Ovary (tissue), 9 donors: Measurements from ENCODE around the gene SYT9. TPM values are rescaled to one million over a fixed set of nuclear protein-coding genes. Genes with fewer than 3 reads are reported as not detected.
"Not testable (repeated sequence)": the region's sequence is repeated elsewhere in the genome, so short reads cannot be mapped to it uniquely, and the experiment has no call there.

Experiments
- DNase-seq, 5 donors: peaks; one replicate each; pipeline ENCODE4 v3.0.0-alpha.2; 2019 to 2020
- H3K27ac ChIP-seq, 2 donors: fragments of 200-600 bp; one replicate each; pipeline versions ENCODE4 v1.5.1 to v1.8.0; 2019 to 2022
- H3K27me3 ChIP-seq: fragments of 200-600 bp; one replicate; pipeline ENCODE4 v1.8.0; 2022
- H3K36me3 ChIP-seq: fragments of 200-600 bp; sonication (generic); one replicate; pipeline ENCODE4 v1.5.1; 2019
- H3K4me1 ChIP-seq: one replicate; pipeline ENCODE4 v1.8.1; 2013; ENCODE audit warnings: mild to moderate bottlenecking, moderate library complexity; ENCODE audit not compliant: insufficient read depth
- H3K4me3 ChIP-seq: fragments of 200-600 bp; sonication (generic); one replicate; pipeline ENCODE4 v1.5.1; 2017
- H3K9me3 ChIP-seq, 2 donors: fragments of 200-600 bp in 1 of 2; sonication (generic) in 1 of 2; one replicate each; pipeline versions ENCODE4 v1.5.1 to v1.8.1; 2013 to 2019; ENCODE audit warnings: mild to moderate bottlenecking in 1 of 2, moderate library complexity in 1 of 2
- EP300 ChIP-seq: sonication (generic); formaldehyde crosslinking; IDR thresholded peaks from one replicate; pipeline ENCODE4 v1.6.1; 2017; ENCODE audit warnings: antibody characterized with exemption
- POLR2A ChIP-seq: fragments of 450-650 bp; IDR thresholded peaks from one replicate; pipeline ENCODE4 v1.6.1; 2017; ENCODE audit warnings: antibody characterized with exemption, mild to moderate bottlenecking, moderate library complexity
- WGBS, 3 donors: extraction: QIAGEN DNeasy Blood & Tissue Kit in 1 of 3; methylation state at CpG; one replicate each; pipeline versions ENCODE4 v1.1.5 to v1.1.7; 2013 to 2017; 5-methylcytosine and 5-hydroxymethylcytosine counted together
- intact Hi-C, 4 donors: fragments of 100-400 bp; cut with DNase I; formaldehyde crosslinking; loops; one replicate each; pipeline versions ENCODE4 v1.11.0 to v1.15.1; 2022 to 2023
- polyA plus RNA-seq, 2 donors: library from polyadenylated mRNA; stranded (reverse); fragments of 200-250 nt in 1 of 2; fragments of 350-450 nt in 1 of 2; fragmentation: Illumina TruSeq in 1 of 2; extraction: RNeasy Lipid Tissue Mini Kit (QIAGEN cat#74804) in 1 of 2; gene quantifications; one replicate each; pipeline ENCODE4 v1.2.3, GENCODE V29; 2013 to 2014
- total RNA-seq, 7 donors: library from RNA; depleted of rRNA in 2 of 7; stranded (reverse); fragments of >200 nt in 2 of 7; fragmentation: NEBNext Ultra II Directional in 3 of 7; extraction: Animal tissue kit (Norgen Biotek cat#: 25700) in 3 of 7; gene quantifications; one replicate each; pipeline versions ENCODE4 v1.1.0 to v1.2.4, GENCODE V29; 2016 to 2023
- TF ChIP-seq, protein P1 (sequence below), 3 donors: fragments of 450-650 bp in 2 of 3; fragments of 200-600 bp in 1 of 3; IDR thresholded peaks; one replicate each; pipeline versions ENCODE4 v1.5.1 to v1.8.0; 2016 to 2022; ENCODE audit warnings: antibody characterized with exemption in 3 of 3, mild to moderate bottlenecking in 1 of 3
- donor health status: DM: no; HTN: no; CAD: no; lungs with moderate emphysema.
- donor health status: DM: no; HTN: no; CAD: no.
- donor health status: Bipolar disorder and iron deficiency.
- donor health status: DM: yes; HTN: yes; CAD: no.
- donor health status: DM: no; HTN: no; CAD: no.
- donor health status: DM: yes; HTN: yes; CAD: no.

The SYT9 gene
- total and polyA plus RNA-seq, 9 donors, result 0.05 to 0.48 (median 0.13) TPM; not detected in 3

DNA sequence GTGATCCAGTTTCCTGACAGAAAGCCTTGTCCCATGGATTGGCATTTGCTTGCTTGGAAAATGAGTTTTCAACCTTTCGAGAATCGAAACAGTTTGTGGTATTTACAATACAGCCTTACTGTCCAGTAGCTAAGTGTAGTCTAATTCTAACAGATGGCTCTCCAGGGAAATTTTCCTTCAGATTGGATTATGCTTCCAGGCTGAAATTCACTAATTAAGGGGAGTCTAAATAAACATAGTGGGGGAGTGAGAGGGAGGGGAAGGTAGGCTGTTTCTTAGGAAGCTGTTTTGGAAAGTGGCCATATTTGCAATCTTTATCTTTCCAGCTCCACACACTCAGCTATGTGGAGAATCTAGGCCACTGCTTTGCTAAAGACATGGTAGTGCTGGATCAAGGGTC is 81.3 kb downstream of the SYT9 start:
- no peaks in the 10 kb centered on the region for H3K9me3 ChIP-seq
- H3K4me3 ChIP-seq, result no peak overlapping the region
- H3K27me3 ChIP-seq, result no peaks in the 10 kb centered on the region
- H3K4me1 ChIP-seq, result no peaks in the 10 kb centered on the region
- TF ChIP-seq, protein P1, sequence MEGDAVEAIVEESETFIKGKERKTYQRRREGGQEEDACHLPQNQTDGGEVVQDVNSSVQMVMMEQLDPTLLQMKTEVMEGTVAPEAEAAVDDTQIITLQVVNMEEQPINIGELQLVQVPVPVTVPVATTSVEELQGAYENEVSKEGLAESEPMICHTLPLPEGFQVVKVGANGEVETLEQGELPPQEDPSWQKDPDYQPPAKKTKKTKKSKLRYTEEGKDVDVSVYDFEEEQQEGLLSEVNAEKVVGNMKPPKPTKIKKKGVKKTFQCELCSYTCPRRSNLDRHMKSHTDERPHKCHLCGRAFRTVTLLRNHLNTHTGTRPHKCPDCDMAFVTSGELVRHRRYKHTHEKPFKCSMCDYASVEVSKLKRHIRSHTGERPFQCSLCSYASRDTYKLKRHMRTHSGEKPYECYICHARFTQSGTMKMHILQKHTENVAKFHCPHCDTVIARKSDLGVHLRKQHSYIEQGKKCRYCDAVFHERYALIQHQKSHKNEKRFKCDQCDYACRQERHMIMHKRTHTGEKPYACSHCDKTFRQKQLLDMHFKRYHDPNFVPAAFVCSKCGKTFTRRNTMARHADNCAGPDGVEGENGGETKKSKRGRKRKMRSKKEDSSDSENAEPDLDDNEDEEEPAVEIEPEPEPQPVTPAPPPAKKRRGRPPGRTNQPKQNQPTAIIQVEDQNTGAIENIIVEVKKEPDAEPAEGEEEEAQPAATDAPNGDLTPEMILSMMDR (IDR thresholded peaks at IDR 0.05), result no peak
- no peak for TF ChIP-seq POLR2A
- TF ChIP-seq EP300, result no peak
- no peak overlapping the region for H3K27ac ChIP-seq
- WGBS, 3 donors, result 4 to 29% (median 5%) methylated on average over 2 of the region's 2 CpGs
- DNase-seq, result no peak
- intact Hi-C loops, result no loop called here
- H3K36me3 ChIP-seq, result no peaks in the 10 kb centered on the region

DNA sequence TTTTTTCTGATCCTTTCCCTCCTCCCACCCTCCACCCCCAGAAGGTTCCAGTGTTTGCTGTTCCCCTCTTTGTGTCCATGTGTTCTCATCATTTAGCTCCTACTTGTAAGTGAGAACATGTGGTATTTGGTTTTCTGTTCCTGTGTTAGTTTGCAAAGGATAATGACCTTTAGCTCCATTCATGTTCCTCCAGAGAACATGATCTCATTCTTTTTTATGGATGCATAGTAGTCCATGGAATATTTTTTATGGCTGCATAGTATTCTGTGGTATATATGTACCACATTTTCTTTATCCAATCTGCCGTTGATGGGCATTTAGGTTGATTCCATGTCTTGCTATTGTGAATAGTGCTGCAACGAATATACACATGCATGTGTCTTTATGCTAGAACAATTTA is 83.7 kb downstream of the SYT9 start:
- H3K4me1 ChIP-seq, H3K36me3 ChIP-seq, H3K27me3 ChIP-seq, H3K27ac ChIP-seq, intact Hi-C loops, H3K4me3 ChIP-seq, DNase-seq, H3K9me3 ChIP-seq: not testable (repeated sequence)
- WGBS, 3 donors, result 60 to 95% (median 65%) methylated on average over 2 of the region's 2 CpGs

DNA sequence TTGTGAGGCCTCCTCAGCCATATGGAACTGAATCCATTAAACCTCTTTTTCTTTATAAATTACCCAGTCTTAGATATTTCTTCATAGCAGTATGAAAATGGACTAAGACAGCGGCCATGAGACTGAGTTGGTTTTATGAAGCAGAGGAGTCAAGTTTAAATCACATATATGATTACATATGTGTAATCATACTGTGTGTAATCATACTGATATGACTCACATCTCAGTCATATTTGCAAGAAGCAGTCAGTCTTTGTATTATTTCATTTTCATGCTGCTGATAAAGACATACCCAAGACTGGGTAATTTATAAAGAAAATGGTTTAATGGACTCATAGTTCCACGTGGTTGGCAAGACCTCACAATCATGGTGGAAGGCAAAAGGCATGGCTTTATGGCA is 89.8 kb downstream of the SYT9 start:
- Histone ChIP-seq H3K4me1 (no peaks in the 10 kb centered on the region), H3K27ac (no peak overlapping the region), H3K36me3 (no peaks in the 10 kb centered on the region), H3K27me3 (no peaks in the 10 kb centered on the region), H3K4me3 (no peak overlapping the region), H3K9me3 (no peaks in the 10 kb centered on the region)
- intact Hi-C loops, result no loop called here
- TF ChIP-seq EP300 (no peak), POLR2A (no peak)
- TF ChIP-seq, protein P1 (IDR thresholded peaks at IDR 0.05), result no peak
- 53 to 70% (median 66%) methylated on average over 2 of the region's 2 CpGs for WGBS, 3 donors
- DNase-seq, result no peak

DNA sequence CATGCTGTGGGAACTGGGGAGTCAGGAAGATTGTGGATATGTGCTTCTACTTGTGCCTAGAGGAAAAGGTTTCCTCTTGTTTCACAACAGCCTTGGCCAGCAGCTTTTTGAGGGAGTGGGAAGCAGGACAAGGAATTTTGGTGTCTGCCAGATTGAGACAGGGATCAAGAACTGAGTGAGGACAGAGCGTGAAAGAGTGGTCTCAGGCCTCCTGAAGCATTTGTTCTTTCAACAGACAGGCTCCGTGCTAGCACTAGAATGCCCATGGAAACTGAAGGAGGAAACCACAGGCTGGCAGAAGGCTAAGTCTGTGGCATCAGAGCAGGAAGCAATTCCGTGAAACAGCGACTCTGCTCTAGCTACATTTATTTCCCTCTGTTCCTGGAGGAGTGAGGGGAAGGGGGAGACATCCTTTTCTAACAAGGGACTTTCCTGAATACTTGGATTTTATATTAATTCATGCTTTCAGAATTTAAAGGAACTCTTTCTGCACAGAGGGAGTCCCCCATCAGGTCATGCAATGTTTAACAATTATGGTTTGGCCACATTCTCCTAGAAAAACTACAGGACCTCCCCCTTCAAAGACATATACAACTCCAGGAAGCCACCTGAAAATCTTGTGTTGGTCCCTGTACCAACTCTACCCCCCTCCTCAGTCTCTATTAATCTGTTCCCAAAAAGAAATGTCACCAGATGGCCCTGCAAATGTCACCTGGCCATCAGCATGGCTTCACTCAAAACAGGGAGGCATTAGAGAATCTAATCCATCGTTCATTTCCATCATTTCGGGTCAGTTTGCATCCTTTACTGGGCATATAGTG is 96.1 kb downstream of the SYT9 start:
- Histone ChIP-seq H3K4me1 (no peaks in the 10 kb centered on the region), H3K9me3 (no peaks in the 10 kb centered on the region), H3K36me3 (no peaks in the 10 kb centered on the region), H3K4me3 (no peak overlapping the region), H3K27me3 (no peaks in the 10 kb centered on the region), H3K27ac (no peak overlapping the region)
- WGBS, 3 donors, result 63 to 75% (median 67%) methylated on average over 6 of the region's 6 CpGs
- DNase-seq, result no peak
- intact Hi-C loops, result no loop called here
- TF ChIP-seq, protein P1 (IDR thresholded peaks at IDR 0.05), result no peak
- TF ChIP-seq POLR2A (no peak), EP300 (no peak)
